GM19324 (cell line): ENCODE measurements around the gene LUZP1.

Experiments used
- ATAC-seq: cut with Tn5 transposase; IDR thresholded peaks from one replicate; pipeline ENCODE4 v1.9.1; 2021; ENCODE audit warnings: mild to moderate bottlenecking, moderate library complexity; ENCODE audit not compliant: unreplicated experiment, low FRiP score

LUZP1 gene

DNA sequence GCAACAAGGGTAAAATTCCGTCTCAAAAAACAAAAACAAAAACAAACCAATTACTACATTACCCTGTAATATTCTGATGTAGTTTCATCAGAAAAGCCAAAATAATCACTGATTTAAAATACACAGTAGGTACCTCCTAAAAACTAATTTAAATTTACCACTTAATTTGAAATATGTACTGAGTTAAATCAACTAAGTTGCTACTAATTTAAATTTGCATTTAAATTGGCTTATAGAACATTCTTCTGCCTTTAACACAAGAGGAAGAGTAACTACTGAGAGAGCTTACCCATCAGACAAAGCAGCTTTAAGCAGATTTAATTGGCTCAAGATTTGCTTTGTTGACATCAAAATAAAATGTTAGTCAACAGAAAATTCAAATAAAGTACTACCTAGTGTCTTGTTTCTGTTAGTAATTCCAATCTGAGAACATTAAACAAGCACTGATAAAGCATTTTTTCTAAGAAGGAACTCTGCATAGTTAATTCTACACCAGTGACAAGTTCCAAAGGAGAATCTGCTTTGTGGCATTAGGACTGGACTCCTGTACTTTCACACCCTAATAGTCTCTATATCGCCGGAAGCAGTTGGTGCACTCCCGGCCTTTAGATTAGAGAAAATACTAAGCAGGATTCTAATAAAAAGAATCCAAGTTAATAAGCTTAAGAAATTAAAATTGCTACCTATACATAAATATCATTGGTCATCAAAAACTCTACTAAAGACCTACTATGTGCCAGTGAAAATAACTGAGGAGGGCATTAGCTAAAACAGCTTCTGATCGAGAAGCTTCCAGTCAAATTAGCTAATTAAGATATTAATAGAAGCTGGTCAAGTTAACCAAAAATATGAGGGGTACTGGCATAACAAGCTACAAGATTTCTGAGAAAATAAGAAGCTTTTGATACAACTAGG is 8.4 kb downstream of the LUZP1 start:
- no peak for ATAC-seq

DNA sequence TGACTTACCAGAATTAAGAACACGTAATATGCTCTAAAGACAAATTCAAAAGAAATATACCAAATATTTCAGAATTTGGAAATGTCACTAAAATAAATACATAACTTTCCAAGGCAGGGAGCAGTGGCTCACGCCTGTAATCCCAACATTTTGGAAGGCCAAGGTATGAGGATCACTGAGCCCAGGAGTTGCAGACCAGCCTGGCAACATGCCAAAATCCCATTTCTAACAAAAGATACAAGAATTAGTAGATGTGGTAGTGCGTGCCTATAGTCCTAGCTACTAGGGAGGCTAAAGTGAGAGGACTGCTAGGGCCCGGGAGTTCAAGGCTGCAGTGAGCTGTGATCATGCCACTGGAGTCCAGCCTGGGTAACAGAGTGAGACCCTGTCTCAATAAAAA is 11.7 kb downstream of the LUZP1 start:
- no peak for ATAC-seq

DNA sequence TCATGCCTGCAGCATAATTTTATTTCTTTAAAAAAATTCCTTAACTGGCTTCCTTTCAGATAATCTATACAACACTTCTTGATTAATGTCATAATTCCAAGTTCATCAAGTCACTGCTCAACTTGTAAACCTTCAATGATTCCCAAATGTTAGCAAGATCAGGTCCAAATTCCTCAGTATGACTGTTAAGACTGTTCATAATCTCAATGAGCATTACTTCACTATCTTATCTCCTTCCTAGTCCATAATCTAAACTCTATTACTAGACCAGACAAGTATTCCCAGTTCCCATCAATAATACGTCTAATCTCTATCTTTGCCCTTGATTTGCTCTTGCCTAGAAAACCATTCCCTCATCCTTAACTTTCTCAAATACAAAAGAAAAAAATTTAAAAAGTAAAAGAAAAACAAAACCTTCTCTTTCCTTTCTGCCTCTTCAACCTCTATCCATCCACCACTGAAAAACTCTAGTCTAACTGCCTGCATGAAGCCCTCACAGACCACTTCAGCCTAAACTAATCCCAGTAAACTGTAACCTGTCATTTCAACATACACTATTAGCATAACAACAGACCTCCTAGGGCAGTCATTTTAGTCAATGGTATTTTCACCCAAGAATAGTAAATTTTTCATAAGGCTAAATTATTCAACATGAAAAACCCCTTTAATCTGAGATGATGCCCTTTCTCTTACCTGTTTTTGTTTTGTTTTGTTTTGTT is 15.5 kb downstream of the LUZP1 start:
- ATAC-seq: no peak

DNA sequence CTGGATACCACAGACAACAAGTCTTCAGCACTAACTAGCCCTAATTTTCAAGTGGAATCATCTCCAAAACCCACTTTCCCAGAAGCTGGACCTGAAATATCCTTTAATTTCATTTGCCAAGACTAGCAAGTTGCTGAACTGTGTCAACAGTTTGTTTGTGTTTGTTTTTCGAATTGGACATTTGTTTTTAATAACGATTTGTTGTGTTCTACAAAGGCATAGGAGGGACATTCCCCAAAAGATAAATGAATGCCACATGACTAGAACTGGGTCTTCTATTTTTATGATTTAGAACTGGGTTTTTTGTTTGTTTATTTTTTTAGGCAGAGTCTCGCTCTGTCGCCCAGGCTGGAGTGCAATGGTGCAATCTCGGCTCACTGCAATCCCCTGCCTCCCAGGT is 17.9 kb downstream of the LUZP1 start:
- no peak for ATAC-seq

DNA sequence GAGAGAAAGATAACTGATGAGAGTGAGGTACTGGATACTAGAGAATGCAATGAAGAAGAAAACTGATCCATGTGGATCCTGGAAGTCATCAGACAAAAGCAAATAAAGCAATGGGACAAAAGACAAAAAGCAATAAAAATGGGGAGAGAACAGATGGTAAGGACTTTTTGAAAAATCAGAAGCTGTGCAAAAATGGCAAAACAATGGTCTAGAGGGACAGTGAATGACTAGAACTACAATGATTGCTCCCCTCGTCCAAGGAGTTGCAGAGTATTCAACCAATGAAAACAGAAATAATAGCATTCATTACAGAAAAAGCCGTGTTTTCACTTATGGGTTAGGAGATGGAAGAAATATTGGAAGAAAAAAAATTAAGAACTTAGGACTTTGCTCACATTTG is 18.5 kb downstream of the LUZP1 start:
- no peak for ATAC-seq

DNA sequence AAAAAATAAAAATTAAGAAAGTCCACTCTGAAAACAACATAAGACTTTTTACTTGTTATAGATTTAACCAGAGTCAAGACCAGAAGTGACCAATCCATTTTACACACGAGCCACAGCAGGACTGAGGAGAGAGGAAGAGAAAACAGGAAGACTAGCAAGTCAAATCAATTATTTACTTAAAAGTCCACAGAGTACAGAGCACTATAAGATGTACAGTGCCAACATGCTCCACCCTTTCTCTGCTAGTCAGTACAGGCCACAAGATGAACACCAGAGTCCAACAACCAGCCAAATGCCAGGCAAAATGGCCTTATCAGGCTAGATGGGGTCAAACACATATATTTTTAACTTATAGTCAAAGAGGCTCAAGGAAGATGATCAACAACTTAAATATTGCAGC is 19.5 kb downstream of the LUZP1 start:
- ATAC-seq: no peak

DNA sequence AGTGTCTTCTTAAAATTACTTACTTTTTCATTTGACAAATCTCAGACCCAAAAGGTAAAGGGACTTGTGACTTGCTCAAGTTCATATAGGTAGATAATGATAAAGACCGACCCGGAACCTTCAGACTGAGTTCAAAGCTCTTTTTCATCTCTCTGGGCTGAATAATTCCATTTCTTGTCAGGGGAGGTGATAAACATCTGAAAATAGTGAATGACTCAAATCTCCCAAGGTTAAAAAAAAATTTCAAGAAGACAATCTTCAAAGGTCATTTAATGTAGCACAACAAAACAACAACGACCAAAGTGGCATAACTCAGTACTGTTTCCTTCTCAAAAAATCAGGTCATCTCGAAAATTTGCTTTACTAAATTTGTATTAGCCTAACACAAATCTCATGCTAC is 20.6 kb downstream of the LUZP1 start:
- ATAC-seq: no peak

DNA sequence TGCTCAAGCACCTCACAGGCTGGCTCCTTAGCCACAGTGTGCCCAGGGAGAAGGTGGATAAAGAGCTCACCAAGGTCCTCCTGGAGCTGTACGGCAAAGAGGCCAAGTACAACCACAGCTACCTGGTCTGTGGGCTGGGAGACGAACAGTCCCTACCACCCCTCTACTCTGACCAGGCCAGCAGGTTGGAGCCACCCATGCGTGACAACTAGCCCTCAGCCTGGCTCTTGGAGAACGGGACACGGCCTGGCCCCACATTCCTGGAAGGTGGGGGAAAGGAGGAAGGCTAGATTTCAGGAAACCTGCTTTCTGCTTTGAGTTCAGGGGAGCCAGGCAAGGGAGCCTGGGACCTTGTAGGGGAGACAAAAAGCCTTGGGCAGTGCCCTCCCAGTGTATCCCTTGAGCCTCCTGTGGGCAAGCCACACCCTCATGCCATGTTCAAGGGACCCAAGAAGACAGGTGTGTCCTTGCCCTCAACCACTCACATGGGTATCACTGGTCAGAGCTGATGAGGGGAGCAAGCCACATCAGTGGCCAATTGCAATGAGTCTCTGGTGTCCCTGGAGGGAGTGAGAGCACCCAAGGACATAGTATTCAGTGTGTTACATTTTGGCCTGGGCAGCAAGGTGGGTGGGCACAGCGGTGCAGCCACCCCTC is 27.6 kb downstream of the LUZP1 start:
- no peak for ATAC-seq

DNA sequence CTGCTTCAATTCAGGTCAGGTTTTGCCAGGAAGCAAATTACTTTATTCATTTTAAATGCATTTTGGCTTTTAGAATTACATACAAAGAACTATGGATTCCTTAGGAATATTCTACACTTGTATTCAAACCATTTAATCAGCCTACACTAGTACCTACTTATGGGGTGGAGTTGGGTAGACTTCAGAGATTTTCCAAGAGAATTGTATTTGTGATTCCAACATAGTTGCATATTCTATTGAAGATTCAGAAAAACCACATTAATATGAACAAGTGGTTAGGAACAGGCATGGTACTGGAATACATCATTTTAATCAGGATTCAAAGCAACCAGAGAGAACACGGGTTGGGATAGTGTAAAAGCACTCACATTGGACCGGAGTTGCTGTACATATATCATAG is 33.4 kb downstream of the LUZP1 start:
- ATAC-seq: no peak

DNA sequence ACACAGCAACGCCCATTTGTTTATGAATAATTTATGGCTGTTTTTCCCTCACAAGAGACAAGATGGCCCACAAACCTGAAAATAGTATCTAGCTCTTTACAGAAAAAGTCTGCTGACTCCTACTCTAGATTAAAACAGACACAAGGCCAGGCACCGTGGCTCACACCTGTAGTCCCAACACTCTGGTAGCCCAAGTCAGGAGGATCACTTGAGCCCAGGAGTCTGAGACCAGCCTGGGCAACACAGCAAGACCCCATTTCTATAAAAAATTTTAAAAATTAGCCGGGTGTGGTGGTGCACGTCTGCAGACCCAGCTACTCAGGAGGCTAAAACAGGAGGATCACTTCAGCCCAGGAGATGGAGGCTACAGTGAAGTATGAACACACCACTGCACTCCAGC is 34.6 kb downstream of the LUZP1 start:
- no peak for ATAC-seq

DNA sequence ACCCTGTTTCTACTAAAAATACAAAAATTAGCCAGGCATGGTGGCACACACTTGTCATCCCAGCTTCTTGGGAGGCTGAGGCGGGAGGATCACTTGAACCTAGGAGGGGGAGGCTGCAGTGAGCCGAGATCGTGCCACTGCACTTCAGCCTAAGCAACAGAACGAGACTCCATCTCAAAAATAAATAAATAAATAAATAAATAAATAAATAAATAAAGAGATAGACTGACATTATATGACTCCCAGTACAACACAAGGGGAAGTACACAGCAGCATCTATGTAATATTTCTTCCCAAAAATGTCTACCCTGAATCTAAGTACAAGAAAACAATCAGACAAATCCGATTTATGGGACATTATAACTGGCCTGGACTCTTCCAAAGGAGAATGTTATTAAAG is 35.1 kb downstream of the LUZP1 start:
- no peak for ATAC-seq

DNA sequence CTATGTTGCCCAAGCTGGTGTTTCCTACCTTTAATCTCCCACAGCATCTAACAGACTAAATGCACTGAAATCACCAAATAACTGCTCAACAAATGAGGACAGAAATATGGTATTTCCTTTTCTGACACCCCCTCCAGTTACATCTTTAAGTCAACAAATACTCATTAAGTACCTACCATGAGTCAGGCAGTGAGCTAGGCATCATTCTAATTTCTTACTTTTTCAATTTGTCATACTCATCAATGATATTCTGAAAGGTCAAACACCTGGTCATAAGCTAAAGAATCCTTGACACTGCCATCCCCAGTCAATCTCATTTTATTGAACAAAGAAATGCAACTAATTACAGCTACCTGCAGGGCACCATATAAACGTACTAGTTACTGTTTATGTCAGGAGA is 36.6 kb downstream of the LUZP1 start:
- ATAC-seq: no peak

DNA sequence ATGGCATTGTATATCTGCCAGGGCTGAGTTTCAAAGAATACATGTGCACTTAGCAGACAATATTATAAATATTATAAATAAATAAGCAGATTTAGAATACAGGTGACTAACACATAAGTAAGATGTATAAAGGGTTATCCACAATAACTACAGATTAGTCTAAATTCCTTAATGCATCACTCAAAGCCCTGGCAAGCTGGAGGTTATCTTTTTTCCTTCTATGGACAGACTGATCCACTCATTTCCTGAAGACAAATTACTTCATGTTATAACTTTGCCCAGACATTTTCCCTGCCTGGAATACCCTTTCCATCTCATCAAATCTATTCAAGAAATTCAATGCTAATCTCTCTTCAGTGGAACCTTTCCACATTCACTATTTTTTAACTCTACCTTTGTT is 38.8 kb downstream of the LUZP1 start:
- no peak for ATAC-seq

DNA sequence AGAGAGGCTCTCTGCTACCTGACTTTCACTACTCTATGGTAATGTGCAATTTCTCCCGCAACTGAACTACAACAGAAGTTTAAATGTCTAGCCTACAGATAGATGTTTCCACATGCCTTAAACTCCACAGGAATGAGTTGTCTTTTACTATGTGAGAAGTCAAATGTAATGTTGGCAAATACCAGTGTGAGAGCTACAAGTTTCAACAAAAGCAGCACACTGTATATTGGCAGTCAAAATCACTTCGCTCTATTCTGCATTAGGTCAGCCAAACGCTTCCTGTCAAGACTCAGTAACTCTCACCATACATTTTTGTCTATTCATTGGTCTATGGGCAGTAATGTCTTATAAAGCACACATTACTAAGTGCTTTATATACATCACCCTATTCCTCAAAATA is 41.9 kb downstream of the LUZP1 start:
- ATAC-seq: no peak

DNA sequence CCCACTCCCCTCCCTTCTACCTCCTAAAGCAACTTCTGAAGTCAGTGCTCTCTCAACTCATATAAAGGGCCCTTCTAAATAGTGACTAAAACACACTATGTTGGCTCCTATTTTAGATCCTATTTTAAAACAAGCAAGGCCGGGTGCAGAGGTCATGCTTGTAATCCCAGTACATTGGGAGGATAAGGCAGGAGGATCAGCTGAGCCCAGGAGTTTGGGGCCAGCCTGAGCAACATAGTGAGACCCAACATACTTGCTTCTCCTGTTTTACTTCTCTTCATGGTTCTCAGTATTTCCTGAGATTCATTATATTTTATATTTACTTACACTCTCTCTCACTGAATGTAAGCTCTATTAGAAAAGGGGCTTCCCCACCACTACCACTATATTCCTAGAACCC is 42.5 kb downstream of the LUZP1 start:
- ATAC-seq: no peak

DNA sequence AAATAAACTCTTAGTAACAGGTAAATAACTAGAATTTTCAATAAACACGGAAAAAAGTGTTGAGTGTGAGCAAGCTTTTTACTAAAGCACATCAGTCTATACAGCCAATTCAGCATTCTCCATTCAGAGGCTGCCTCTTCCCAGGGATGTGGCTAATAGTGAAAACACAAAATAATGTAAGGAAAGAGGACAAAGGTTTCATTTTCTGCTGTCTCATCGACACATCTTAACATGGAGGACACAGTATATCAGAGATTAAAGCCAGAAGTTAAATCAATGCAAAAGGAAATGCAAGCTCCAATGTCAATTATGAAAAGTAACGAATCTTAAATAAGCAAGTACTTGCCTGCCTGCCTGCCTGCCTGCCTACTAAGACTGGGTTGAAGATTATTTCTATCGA is 43.2 kb downstream of the LUZP1 start:
- ATAC-seq: no peak

DNA sequence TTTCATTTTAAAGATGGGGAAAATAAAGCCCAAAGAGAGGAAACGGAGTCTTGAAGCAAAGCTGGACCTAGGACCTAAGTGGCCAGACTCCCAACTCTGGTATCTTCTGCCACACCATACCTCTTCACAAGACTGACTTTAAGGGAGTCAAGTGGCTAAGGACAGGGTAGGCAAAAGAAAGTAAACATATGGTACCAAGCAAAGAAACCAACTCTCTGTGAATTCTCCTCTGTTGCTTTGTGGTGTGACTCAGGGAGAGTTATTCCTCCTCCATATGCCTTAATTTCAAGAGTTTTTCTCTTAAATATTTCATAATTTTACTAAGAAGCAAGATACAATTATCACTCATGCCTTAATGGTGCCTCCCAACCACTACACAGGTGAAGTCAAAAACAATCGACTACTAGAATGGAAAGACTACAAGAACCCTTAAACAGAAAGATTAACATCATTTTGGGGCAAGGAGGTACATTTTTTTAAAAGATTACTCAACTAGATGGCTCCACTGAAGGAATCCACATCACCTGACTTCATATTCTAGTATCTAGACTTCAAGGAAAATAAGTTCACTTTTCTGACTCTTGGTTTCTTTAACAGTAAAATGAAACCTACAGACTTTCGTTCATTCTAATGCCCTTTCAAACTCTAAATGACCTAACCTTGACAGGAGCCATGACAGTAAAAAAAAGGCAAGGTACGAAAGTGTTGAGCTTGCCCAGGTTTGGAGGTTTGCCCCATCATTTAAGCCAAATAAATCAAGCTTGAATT is 44.2 kb downstream of the LUZP1 start:
- ATAC-seq: no peak

DNA sequence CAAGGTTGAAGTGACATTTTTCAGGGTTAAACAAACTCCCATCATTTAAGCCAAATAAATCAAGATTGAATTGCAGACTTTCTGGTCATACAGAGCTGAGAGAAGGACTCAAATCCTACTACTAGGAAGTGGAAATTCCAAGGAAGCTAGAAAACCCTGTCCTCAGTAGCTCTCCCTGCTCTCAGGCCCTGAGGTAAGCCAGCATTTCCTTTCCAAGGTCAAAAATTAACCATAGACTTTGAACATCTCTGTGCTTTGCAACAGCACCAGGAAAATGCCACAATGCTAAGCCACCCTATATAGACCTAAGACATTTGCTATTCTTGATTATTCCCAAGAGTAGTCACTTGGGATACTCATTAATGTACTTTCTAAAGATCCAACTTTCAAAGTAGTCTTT is 45.1 kb downstream of the LUZP1 start:
- ATAC-seq: no peak

DNA sequence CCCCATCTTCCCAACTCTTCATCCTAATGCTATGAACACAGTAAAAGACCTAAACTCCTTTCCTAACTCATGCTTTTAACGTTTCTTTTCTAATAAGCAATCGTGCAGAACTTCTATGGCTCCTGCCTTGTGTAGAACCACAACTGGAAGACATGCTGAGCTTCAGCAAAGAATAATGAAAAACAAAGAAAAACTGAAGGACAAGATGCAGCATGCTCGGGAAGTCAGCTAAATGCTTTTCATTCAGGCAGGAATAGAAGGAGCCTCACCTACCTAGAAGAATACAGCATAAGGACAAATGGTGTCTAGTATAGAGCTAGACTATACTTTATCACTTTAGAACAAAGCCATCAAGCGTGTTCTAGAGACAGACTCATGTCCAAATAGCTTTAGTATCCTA is 45.9 kb downstream of the LUZP1 start:
- no peak for ATAC-seq

DNA sequence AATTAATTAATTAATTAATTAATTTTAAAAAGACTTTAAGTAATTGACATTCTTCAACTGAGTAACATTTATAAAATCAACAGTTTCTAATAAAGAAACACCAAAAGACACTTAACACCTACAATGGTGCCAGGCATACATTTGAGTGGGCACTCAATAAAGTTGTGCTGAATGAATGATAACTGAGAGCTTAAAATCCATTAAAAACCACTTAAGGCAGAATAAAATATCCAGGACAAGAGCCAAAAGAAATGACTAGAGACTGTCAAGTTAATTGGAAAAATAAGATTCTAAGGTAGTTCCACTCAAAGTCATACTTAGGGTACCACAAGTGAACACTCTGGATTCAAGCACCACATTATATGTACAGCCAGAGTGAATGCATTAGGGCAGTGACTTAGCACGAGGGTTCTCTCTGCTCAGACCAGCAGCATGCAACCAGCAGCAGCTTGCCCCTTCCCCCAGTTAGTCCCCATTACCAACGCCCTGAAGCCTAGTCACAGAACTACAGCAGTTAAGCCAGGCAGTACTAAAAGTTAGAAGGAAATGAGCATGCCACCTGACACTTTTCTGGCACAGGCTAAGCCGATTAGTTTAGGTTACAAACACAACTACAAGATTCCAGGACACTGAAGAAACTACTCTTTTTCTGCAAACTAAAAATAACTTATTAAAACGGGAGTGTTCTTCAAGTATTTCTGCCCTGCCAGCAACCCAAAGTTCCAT is 46.5 kb downstream of the LUZP1 start:
- ATAC-seq: no peak
